Dermis lymphatic vessel endothelial cell (primary cell): ENCODE measurements around the gene NUAK2. TPM values are rescaled to one million over a fixed set of nuclear protein-coding genes. Genes with fewer than 3 reads are reported as not detected.

Experiments used
- total RNA-seq: library from RNA; depleted of rRNA; stranded (reverse); fragments of >200 nt; gene quantifications from 2 replicates; pipeline ENCODE4 v1.2.1, GENCODE V29; 2014

Gene NUAK2
- total RNA-seq, result 1.5 and 3.4 TPM in 2 replicates

GRCh38 chr1:205321162-205321958 is at the start of gene NUAK2:
Gene NUAK2 (minus strand): TSS chr1:205321745. CDS start chr1:205321628, 117 bp downstream.

GRCh38 chr1:205356440-205357139 is 35.0 kb upstream of the NUAK2 start, which contains the start of gene KLHDC8A:
Gene KLHDC8A (minus strand): TSS chr1:205356922. CDS start chr1:205343604, 13,318 bp downstream.

Other genes with a start within 250 kb of the NUAK2 start
- 0.76 and 1.5 TPM in 2 replicates for gene TMEM81, start 237.3 kb downstream of the NUAK2 start, total RNA-seq
- gene RBBP5, start 199.8 kb downstream of the NUAK2 start, total RNA-seq, result 15.2 and 21.1 TPM in 2 replicates
- gene DSTYK, start 110.0 kb downstream of the NUAK2 start, total RNA-seq, result 12.6 and 14.4 TPM in 2 replicates
- gene TMCC2, start 93.8 kb downstream of the NUAK2 start, total RNA-seq, result 0.33 and 0.43 TPM in 2 replicates
- gene KLHDC8A, start 35.2 kb upstream of the NUAK2 start, total RNA-seq, result not detected in 2 replicates
- gene LEMD1, start 100.3 kb upstream of the NUAK2 start, total RNA-seq, result not detected in 2 replicates
- gene BLACAT1, start 134.3 kb upstream of the NUAK2 start, total RNA-seq, result not detected in 2 replicates
- 0.11 and 0.26 TPM in 2 replicates for gene CDK18, start 182.9 kb upstream of the NUAK2 start, total RNA-seq